ENCODE data around the gene CTBP1.

- TF ChIP-seq CTCF (IDR thresholded peaks at IDR 0.05 in 2 of 3, conservative IDR thresholded peaks at IDR 0.05 in 1 of 3; ENCODE audit: insufficient read depth in 2 of 3, low read depth in 1 of 3, low read length in 3 of 3): no peak
- no peak for TF ChIP-seq ID3 (CRISPR knock-in tag; IDR thresholded peaks at IDR 0.05)
- no peak for TF ChIP-seq ID3 (tag; IDR thresholded peaks at IDR 0.05)
- no peak for TF ChIP-seq SREBF2 (CRISPR knock-in tag; IDR thresholded peaks at IDR 0.05)
- no peak for TF ChIP-seq ZFP36 (IDR thresholded peaks at IDR 0.05; ENCODE audit: low read depth, low read length, partially characterized antibody)
- TF ChIP-seq ZNF175 (CRISPR knock-in tag; IDR thresholded peaks at IDR 0.05; ENCODE audit: low read depth): no peak
- TF ChIP-seq ZNF699 (CRISPR knock-in tag; IDR thresholded peaks at IDR 0.05; ENCODE audit: insufficient replicate concordance): no peak
- TF ChIP-seq RBM39 (optimal IDR thresholded peaks at IDR 0.05; ENCODE audit: low read depth, low read length): no peak
- no peak for TF ChIP-seq LCOR (CRISPR knock-in tag; IDR thresholded peaks at IDR 0.05)
- TF ChIP-seq ZBTB34 (CRISPR knock-in tag; IDR thresholded peaks at IDR 0.05): no peak
- TF ChIP-seq KAT7 (CRISPR knock-in tag; IDR thresholded peaks at IDR 0.05; ENCODE audit: borderline replicate concordance): no peak
- no peak for TF ChIP-seq ZBTB5 (IDR thresholded peaks at IDR 0.05)
- TF ChIP-seq TARDBP (IDR thresholded peaks at IDR 0.05): no peak
- no peak for TF ChIP-seq EZH2 (IDR thresholded peaks at IDR 0.05; ENCODE audit: borderline replicate concordance, low read depth, low read length)
- no peak for TF ChIP-seq HDAC1 (IDR thresholded peaks at IDR 0.05)
Observed at GRCh38 chr4:1265351-1265750, 16.4 kb upstream of the CTBP1 start.

Data from K562 (cell line).